Iris pigment epithelial cell (primary cell): ENCODE results near the gene KCNJ10.
"Not testable (repeated sequence)": the region's sequence is repeated elsewhere in the genome, so short reads cannot be mapped to it uniquely, and the experiment has no call there.

Experiments
- DNase-seq: peaks from one replicate; pipeline ENCODE4 v3.0.0-alpha.2; 2011; ENCODE audit warnings: low read depth

Gene KCNJ10

DNA sequence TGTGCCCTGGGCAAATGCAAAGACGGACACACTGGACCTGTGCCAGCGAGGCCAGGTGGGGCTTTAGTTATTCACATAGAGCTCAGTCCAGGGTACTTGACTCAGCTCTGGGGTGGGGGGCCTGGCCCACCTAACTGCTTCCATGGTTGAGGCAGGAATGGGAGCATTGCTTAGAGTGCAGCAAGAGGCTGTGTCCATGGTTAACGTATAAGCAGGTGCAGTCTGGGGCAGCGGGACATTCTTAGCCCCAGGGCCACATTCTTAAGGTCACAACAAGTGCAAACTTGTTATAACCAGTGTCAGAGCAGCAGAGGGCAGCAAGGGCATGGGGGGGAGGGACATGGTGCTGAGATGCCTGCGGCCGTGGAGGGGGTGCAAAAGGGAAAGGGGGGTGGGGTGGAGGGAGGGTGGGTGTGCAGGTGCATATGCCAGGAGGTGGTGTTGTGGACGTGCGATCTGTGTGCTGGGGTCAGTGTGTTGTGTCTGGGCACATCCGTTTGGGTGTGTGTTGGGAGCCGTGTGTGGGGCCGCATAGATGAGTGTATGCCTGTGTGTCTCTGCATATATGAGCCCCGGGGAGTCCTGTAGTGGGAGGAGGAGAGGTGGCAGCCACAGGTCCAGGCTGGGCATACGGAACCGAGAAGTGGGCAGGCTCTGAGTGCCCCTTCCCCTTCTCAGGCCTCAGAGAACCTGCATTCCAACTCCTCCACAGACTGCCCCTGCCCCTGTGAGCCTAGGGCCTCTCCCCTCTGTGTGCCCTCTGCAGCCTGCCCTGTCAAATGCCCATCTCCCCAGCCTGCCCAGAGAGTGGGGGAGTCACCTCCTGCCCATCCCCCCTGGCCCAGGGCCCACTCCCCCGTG lies 8.4 kb downstream of the KCNJ10 start:
- DNase-seq = no peak

- DNase-seq = peak; percentile 17
Measured at GRCh38 chr1:160058087-160058486, 11.9 kb downstream of the KCNJ10 start.

DNA sequence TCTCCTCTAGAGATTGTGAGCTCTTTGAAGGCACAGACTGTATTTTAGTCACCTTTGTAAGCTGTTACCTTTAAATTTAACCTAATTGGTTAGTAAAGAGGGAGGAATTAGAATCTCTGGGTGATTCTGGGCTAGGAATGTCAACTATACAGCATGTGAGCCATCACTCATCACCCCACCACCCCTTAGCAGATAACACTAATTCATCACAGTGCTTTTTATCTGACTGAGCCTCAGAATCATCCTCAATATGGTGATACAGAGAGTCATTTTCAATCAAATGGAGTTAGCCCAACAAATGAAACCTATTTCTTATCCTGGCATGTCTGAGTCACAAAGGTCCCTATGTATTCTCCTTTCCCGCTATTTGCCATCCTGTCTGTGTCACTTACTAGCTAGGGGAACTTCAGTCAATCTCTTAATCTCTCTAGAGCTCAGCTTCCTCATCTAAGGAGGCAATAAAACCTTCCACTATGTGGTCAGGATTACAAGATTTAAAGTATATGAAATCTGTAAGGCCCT lies 13.3 kb downstream of the KCNJ10 start:
- DNase-seq = no peak

DNA sequence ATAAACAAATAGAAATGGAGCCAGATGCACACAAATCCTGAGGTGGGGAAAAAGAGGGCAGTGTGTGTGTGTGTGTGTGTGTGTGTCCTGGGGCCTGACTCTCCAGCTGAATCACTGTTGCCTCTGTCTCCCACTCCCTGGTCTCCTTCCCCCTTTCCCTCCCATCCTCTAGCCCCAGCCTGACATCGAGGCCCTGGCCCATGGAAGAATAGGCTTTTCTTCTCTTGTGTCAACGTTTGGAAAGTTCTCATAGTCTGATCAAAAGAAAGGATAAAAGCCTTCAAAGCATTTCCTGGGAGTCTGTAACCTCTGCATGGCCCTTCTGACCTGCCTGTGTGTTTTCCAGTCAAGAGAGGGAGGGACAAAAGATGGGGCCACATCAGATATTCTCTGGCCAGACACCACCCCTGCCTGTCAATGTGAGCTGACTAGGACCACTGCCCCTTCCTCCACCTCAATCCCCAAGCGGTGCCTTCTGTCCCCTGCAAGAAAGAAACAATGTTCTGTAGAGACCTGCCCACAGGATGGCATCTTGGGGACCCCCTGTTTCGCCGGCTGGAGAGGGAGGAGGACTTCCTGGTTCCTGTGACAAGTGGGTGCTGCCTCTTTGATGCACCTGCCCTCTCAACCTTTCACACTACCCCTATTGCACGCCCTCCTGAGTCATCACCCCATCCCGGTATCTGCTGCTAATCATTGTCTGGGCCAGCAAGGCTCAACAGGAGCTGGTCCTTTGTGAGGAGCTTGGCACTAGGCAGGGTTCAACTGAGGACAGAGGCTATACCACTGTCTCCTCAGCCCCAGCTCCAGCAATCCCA lies 16.2 kb downstream of the KCNJ10 start:
- no peak for DNase-seq

- no peak for DNase-seq
Measured at GRCh38 chr1:160052936-160053335, 17.0 kb downstream of the KCNJ10 start.

DNA sequence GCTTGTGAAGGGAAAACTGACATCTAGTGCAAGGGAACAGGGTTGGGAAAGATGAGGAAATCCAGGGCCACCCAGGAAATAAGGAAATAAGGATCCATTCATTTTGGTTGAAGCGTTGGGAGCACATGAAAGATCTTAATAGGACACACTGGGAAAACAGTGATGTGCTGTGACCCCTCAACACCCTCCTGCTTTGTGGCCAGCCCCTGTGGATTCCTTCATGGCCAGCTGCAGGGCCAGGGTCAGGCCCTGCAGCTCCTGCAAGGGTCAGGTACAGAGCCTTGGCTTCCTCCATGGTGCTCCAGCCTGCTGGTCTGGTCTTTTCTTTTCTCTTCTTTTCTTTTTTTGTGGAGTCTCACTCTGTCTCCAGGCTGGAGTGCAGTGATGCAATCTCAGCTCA lies 19.3 kb downstream of the KCNJ10 start:
- DNase-seq = no peak

GRCh38 chr1:160050182-160050581 lies 19.8 kb downstream of the KCNJ10 start:
- not testable (repeated sequence) for DNase-seq

- no peak for DNase-seq
Measured at GRCh38 chr1:160049101-160049500, 20.9 kb downstream of the KCNJ10 start.

GRCh38 chr1:160048335-160048734 lies 21.6 kb downstream of the KCNJ10 start:
- DNase-seq = no peak

- DNase-seq = no peak
Measured at GRCh38 chr1:160047111-160047991, 22.6 kb downstream of the KCNJ10 start.

DNA sequence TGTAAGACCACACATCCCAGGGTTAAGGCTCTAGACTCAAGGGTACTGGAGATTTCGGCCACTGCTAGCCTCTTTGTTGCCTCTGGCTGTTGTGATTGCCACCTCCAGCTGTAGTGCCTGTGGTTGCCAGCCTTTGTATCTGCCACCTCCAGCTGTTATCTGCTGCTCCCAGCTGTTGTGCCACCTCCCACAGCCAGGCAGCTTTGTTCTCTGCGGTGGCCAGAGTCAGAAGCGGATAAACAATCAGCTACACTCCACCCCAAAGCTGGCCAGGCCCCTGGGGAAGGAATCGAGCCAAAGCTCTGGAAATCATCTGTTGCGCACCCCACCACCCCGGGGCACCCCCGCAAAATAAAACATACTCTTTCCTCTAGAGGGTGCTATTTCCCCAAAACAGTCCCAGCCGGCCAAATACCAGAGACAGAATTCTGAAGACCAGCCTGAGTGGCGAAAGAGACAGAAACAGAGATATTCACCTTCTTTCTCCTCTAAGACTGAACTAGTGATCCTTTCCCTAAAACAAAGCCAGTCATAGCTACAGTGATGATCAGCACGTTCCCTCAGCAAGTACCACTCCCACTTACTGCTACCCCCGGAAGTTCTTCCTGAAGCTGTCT lies 23.4 kb downstream of the KCNJ10 start:
- peak; percentile 32 for DNase-seq

- no peak for DNase-seq
Measured at GRCh38 chr1:160045653-160046052, 24.3 kb downstream of the KCNJ10 start.

GRCh38 chr1:160043543-160043942 lies 26.4 kb downstream of the KCNJ10 start:
- DNase-seq = no peak

DNA sequence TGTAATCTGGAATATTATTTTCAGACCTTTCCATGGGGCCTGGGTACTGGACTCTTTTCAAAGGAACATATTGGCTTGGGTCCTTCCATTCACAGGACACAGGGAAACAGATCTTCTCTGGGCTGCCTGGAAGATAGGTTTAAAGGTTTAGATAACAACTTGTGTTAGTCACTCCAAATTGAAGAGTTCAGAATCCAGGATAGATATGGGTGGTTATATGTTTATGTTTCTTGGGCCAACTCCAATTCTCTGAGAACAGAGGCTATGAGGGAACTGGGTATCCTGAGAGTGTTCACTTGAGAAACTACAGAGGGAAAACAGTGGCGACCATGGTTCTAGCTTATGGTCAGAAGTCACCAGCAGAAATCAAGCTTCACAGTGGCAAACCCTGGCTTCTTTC lies 29.5 kb downstream of the KCNJ10 start:
- DNase-seq = peak; percentile 36

DNA sequence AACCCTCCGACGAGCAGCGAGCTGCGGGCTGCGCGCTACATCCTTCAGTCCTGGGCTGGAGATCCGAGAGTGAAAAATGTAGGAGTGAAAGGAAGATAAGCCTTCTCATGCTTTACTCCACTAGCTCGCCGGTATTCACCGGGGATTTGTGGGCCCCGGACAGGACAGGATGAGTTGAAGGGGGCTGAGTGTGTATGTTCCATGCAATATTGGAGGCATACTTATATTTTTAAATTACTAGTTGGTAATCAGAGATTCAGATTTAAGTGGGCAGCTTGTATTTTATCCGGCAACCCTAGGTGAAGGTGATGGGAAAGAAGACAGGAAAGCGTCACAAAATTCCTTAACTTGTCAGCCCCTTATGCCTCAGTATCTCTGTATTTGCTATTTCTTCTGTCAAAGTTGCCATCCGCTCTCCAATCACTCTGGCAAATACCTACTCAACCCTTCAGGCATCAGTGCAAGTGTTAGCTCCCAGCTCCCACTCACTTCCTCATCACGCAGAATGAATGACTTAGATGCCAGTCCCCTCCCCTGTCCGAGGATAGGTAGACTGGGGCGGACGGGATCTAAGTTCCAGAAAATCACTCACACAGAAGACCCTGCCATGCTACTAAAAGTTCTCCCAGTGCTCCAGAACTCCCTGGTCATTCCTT lies 37.7 kb downstream of the KCNJ10 start:
- DNase-seq = no peak

GRCh38 chr1:160031365-160032164 lies 38.4 kb downstream of the KCNJ10 start, which contains the start of gene PIGM:
PIGM (minus strand) TSS chr1:160031990; CDS start chr1:160031739, 251 bp downstream.
- DNase-seq = peak; percentile 90

GRCh38 chr1:160030657-160031364 lies 39.1 kb downstream of the KCNJ10 start:
- no peak for DNase-seq

DNA sequence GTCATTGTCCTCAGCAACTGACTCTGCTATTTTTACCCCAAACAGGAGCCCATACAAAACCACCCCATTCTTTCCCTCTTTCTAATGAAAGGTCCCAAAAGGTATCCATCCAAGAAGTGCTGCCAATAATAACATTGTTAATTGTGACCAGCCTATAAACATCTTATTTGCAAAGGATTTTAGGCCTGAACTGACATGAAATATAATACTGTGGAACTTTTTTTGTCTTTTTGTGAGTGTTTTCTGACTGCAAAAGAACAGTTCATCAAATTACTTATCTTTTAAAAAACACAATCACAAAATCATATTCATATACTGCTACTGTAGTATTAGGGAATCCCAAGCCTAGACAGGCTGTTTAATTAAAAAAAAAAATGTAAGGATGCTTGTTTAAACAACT lies 41.5 kb downstream of the KCNJ10 start:
- no peak for DNase-seq

- DNase-seq = no peak
Measured at GRCh38 chr1:160025314-160025713, 44.6 kb downstream of the KCNJ10 start.
